Mesenchymal stem cell (in vitro differentiated cells and primary cell): ENCODE data around the gene ELMO1.

Source experiments
- DNase-seq: peaks from one replicate; pipeline ENCODE4 v3.0.0-alpha.2; 2013
- H2AFZ ChIP-seq: one replicate; pipeline ENCODE4 v1.6.1; 2013; ENCODE audit warnings: low read depth, mild to moderate bottlenecking, control low read depth, inconsistent platforms, low read length, moderate library complexity
- H2AK5ac ChIP-seq: 2 replicates; pipeline ENCODE4 v1.6.1; 2013; ENCODE audit warnings: low read length, moderate library complexity, mild to moderate bottlenecking, inconsistent platforms; ENCODE audit not compliant: severe bottlenecking
- H2BK120ac ChIP-seq: one replicate; pipeline ENCODE4 v1.6.1; 2013; ENCODE audit warnings: low read depth, mild to moderate bottlenecking, inconsistent platforms, low read length, moderate library complexity
- H2BK12ac ChIP-seq, 2 experiments: one replicate each; pipeline ENCODE4 v1.6.1; 2013; ENCODE audit warnings: inconsistent platforms in 2 of 2, low read length in 2 of 2, mild to moderate bottlenecking in 2 of 2, moderate library complexity in 2 of 2, control low read depth in 1 of 2
- H2BK15ac ChIP-seq: one replicate; pipeline ENCODE4 v1.6.1; 2013; ENCODE audit warnings: mild to moderate bottlenecking, low read depth, inconsistent platforms; ENCODE audit not compliant: poor library complexity, severe bottlenecking
- H2BK5ac ChIP-seq: 2 replicates; pipeline ENCODE4 v1.6.1; 2013; ENCODE audit warnings: low read depth, mild to moderate bottlenecking, low read length, control low read depth, inconsistent platforms; ENCODE audit not compliant: poor library complexity, severe bottlenecking
- H3K14ac ChIP-seq, 2 experiments: one replicate each; pipeline ENCODE4 v1.6.1; 2013; ENCODE audit warnings: inconsistent platforms in 2 of 2, low read length in 2 of 2, control low read depth in 1 of 2, mild to moderate bottlenecking in 1 of 2, moderate library complexity in 1 of 2
- H3K18ac ChIP-seq, 2 experiments: one replicate each; pipeline ENCODE4 v1.6.1; 2013; ENCODE audit warnings: inconsistent platforms in 2 of 2, low read length in 2 of 2, control low read depth in 1 of 2, low read depth in 1 of 2, mild to moderate bottlenecking in 1 of 2
- H3K23ac ChIP-seq, 2 experiments: one replicate each; pipeline ENCODE4 v1.6.1; 2013; ENCODE audit warnings: inconsistent platforms in 2 of 2, low read length in 2 of 2, mild to moderate bottlenecking in 2 of 2, moderate library complexity in 2 of 2, control low read depth in 1 of 2
- H3K27ac ChIP-seq: 2 replicates; pipeline ENCODE4 v1.5.1; 2013; ENCODE audit warnings: mild to moderate bottlenecking, moderate library complexity, low read length, control low read depth, inconsistent platforms; ENCODE audit not compliant: poor library complexity, severe bottlenecking
- H3K27me3 ChIP-seq, 2 experiments: 2 replicates each; pipeline versions ENCODE4 v1.6.1 to v1.7.0; 2013; ENCODE audit warnings: low read length in 2 of 2, mild to moderate bottlenecking in 2 of 2, moderate library complexity in 2 of 2, control low read depth in 1 of 2, inconsistent platforms in 1 of 2; ENCODE audit not compliant: control insufficient read depth in 1 of 2, insufficient read depth in 1 of 2
- H3K36me3 ChIP-seq, 2 experiments: 2 replicates each; pipeline versions ENCODE4 v1.6.1 to v1.7.0; 2013; ENCODE audit warnings: low read length in 2 of 2, control low read depth in 1 of 2, inconsistent platforms in 1 of 2, low read depth in 1 of 2, mild to moderate bottlenecking in 1 of 2; ENCODE audit not compliant: insufficient read depth in 2 of 2, control insufficient read depth in 1 of 2
- H3K4ac ChIP-seq, 2 experiments: one replicate each; pipeline ENCODE4 v1.6.1; 2013; ENCODE audit warnings: inconsistent platforms in 2 of 2, low read length in 2 of 2, mild to moderate bottlenecking in 2 of 2, moderate library complexity in 2 of 2, control low read depth in 1 of 2, low read depth in 1 of 2
- H3K4me1 ChIP-seq: 2 replicates; pipeline ENCODE4 v1.6.1; 2013; ENCODE audit warnings: low read depth, low read length, control low read depth; ENCODE audit not compliant: control insufficient read depth, insufficient read depth
- H3K4me2 ChIP-seq: 2 replicates; pipeline ENCODE4 v1.6.1; 2013; ENCODE audit warnings: low read length, mild to moderate bottlenecking, inconsistent platforms; ENCODE audit not compliant: poor library complexity, severe bottlenecking
- H3K4me3 ChIP-seq, 2 experiments: 2 replicates each; pipeline versions ENCODE4 v1.5.1 to v1.7.0; 2013; ENCODE audit warnings: low read length in 2 of 2, mild to moderate bottlenecking in 2 of 2, control low read depth in 1 of 2, low read depth in 1 of 2; ENCODE audit not compliant: insufficient read depth in 1 of 2
- H3K79me1 ChIP-seq: replicated peaks from 2 replicates; pipeline ENCODE4 v1.6.1; 2013; ENCODE audit warnings: mild to moderate bottlenecking, control low read depth, low read length, inconsistent platforms; ENCODE audit not compliant: poor library complexity, severe bottlenecking
- H3K9ac ChIP-seq: 2 replicates; pipeline ENCODE4 v1.7.0; 2013; ENCODE audit warnings: mild to moderate bottlenecking, low read length, moderate library complexity
- H3K9me3 ChIP-seq: 2 replicates; pipeline ENCODE4 v1.7.0; 2013; ENCODE audit warnings: mild to moderate bottlenecking, low read length; ENCODE audit not compliant: control insufficient read depth
- H4K8ac ChIP-seq: one replicate; pipeline ENCODE4 v1.6.1; 2013; ENCODE audit warnings: inconsistent platforms, mild to moderate bottlenecking, low read length, moderate library complexity
- H4K91ac ChIP-seq: one replicate; pipeline ENCODE4 v1.6.1; 2013; ENCODE audit warnings: mild to moderate bottlenecking, low read length, inconsistent platforms
- WGBS: methylation state at CpG from one replicate; pipeline ENCODE4 v1.1.7; 2013; ENCODE audit warnings: mixed read lengths; 5-methylcytosine and 5-hydroxymethylcytosine counted together

ELMO1 gene

DNA sequence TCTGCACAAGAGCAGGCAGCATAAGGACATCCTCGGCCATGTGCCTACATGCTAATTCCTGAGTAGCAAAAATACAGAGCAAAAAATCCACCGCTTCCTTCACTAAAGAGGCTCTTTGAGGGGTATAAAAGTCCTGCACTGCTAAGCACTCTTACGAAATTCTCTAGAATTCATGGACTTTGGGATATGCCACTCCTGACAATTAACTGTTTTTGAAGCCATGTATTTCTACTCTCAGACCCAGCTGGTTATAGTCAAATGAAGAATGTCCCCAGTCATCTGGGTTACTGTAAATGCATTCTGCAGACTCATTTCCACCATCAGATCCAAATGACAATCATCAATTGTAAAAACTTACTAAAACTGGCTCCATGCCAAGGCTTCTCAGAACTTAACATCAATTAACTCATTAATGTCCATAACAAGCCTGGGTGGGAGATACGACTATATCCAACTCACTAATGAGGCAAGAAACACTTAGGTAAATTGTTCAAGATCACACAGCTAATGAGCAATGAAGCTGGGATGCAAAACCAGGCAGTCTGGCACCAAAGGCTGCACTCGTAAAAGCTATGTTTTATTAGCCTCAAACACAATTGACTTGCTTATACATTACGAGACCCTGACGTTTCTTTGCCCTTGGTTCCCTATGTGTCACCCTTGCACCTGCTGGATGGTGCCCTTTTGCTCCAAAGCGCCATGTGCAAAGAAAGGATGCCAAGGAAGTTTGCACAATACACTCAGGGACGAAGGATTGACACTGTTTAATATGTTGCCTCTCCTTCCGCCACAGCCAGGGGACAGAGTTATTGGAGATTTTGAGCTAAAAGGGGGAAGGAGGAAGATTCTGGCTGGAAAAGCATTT is 250.4 kb downstream of the ELMO1 start:
- Histone ChIP-seq H3K4me1 (peaks cover 1% of the 10 kb centered on the region), H3K27me3 (peaks cover 0 to 3% of the 10 kb centered on the region in 2 experiments), H3K36me3 (no peaks in the 10 kb centered on the region), H3K14ac (no peak overlapping the region), H3K9me3 (no peaks in the 10 kb centered on the region), H4K91ac (no peak overlapping the region), H3K23ac (no peak overlapping the region), H4K8ac (no peak overlapping the region), H2BK120ac (no peak overlapping the region), H2BK12ac (no peak overlapping the region), H3K9ac (no peak overlapping the region), H2BK5ac (no peak overlapping the region), H3K4ac (no peak overlapping the region), H2AK5ac (no peak overlapping the region), H2AFZ (no peak overlapping the region), H3K79me1 (no peaks in the 10 kb centered on the region), H3K4me3 (no peak overlapping the region), H3K27ac (no peak overlapping the region), H2BK15ac (no peak overlapping the region), H3K18ac (no peak overlapping the region), H3K4me2 (no peak overlapping the region)
- WGBS, result 78% methylated on average over 10 of the region's 10 CpGs
- no peak for DNase-seq

DNA sequence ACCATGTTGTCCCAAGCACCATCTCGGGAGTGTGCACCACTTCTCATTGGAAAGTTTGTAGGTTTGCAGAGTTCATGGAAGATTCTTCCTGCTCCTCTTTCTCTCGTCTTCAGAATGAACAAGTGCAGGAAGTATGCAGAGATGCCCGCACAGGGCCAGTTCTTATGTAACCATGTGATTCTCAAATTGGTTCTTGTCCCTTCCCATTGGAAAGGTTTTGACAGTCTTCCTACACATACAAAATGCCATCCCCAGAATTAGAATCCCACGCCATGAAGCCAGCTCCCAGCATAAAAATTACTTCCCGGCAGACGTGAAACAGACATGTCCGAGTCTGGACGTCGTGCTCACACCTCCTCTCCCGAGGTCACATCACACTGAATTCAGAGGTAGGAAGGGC is 251.6 kb downstream of the ELMO1 start:
- H3K9ac ChIP-seq, result no peak overlapping the region
- no peaks in the 10 kb centered on the region for H3K36me3 ChIP-seq
- H3K23ac ChIP-seq, result no peak overlapping the region
- peaks cover 1% of the 10 kb centered on the region for H3K4me1 ChIP-seq
- no peak overlapping the region for H2BK120ac ChIP-seq
- no peak overlapping the region for H2BK12ac ChIP-seq
- H2BK15ac ChIP-seq, result no peak overlapping the region
- no peak overlapping the region for H3K4me2 ChIP-seq
- no peak overlapping the region for H3K14ac ChIP-seq
- H2BK5ac ChIP-seq, result no peak overlapping the region
- H2AFZ ChIP-seq, result no peak overlapping the region
- no peak overlapping the region for H3K27ac ChIP-seq
- no peak overlapping the region for H3K4ac ChIP-seq
- H2AK5ac ChIP-seq, result no peak overlapping the region
- no peak overlapping the region for H3K4me3 ChIP-seq
- no peaks in the 10 kb centered on the region for H3K9me3 ChIP-seq
- DNase-seq, result no peak
- H4K8ac ChIP-seq, result no peak overlapping the region
- no peaks in the 10 kb centered on the region for H3K79me1 ChIP-seq
- peaks cover 0 to 3% of the 10 kb centered on the region in 2 experiments for H3K27me3 ChIP-seq
- WGBS, result 95% methylated on average over 8 of the region's 10 CpGs
- H4K91ac ChIP-seq, result no peak overlapping the region
- H3K18ac ChIP-seq, result no peak overlapping the region

DNA sequence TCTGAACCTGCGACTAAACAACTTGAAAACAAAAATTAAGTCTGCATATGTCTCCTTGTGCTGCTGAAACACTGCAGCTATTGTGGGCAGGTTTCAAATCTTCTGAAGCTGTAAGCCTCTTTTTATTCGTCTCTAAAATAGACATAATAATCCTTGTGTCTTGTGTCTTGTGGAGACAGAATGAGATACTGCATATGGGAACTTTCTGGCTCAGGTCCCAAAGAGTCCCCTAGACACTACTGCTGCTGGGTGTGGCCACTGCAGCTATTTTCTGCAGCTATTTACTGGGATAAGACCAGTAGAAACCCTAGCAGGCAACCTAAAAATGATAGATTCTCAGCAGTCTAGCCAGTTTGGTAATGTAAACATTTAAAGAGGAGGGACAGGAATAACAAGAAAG is 252.0 kb downstream of the ELMO1 start:
- DNase-seq, result no peak
- no peak overlapping the region for H3K18ac ChIP-seq
- H4K8ac ChIP-seq, result no peak overlapping the region
- no peak overlapping the region for H2BK5ac ChIP-seq
- no peaks in the 10 kb centered on the region for H3K36me3 ChIP-seq
- H3K79me1 ChIP-seq, result no peaks in the 10 kb centered on the region
- WGBS, result 93% methylated on average over 2 of the region's 2 CpGs
- no peak overlapping the region for H2AFZ ChIP-seq
- no peak overlapping the region for H3K4me2 ChIP-seq
- H3K23ac ChIP-seq, result no peak overlapping the region
- no peaks in the 10 kb centered on the region for H3K9me3 ChIP-seq
- no peak overlapping the region for H2BK120ac ChIP-seq
- peaks cover 0 to 3% of the 10 kb centered on the region in 2 experiments for H3K27me3 ChIP-seq
- peaks cover 1% of the 10 kb centered on the region for H3K4me1 ChIP-seq
- no peak overlapping the region for H2AK5ac ChIP-seq
- H2BK15ac ChIP-seq, result no peak overlapping the region
- H3K9ac ChIP-seq, result no peak overlapping the region
- no peak overlapping the region for H3K4me3 ChIP-seq
- no peak overlapping the region for H3K27ac ChIP-seq
- H3K14ac ChIP-seq, result no peak overlapping the region
- H4K91ac ChIP-seq, result no peak overlapping the region
- no peak overlapping the region for H2BK12ac ChIP-seq
- H3K4ac ChIP-seq, result no peak overlapping the region

DNA sequence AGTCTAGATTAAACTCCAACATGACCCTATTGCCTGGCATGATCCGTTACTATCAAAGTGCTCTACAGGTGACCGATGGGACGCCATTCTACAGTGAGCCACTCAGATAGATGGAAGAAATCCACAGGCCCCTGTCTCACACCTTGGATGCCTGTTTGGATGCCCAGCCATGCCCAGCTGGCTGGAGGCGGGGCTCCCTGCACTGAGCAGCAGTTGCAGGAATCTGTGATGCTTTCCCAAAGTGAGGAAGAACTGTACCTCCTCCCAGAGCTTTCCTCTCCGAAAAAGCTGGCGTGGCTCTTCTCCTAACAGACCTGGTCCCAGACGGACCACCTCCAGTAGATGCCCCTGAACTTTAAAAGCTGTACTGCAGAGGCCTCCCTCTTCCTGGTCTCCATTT is 253.3 kb downstream of the ELMO1 start:
- no peak overlapping the region for H3K9ac ChIP-seq
- H3K4me1 ChIP-seq, result no peaks in the 10 kb centered on the region
- no peak overlapping the region for H3K14ac ChIP-seq
- H3K9me3 ChIP-seq, result no peaks in the 10 kb centered on the region
- H3K4ac ChIP-seq, result no peak overlapping the region
- no peaks in the 10 kb centered on the region for H3K36me3 ChIP-seq
- peaks cover 0 to 3% of the 10 kb centered on the region in 2 experiments for H3K27me3 ChIP-seq
- H3K4me2 ChIP-seq, result no peak overlapping the region
- H2AK5ac ChIP-seq, result no peak overlapping the region
- no peak overlapping the region for H2BK15ac ChIP-seq
- no peak overlapping the region for H2BK120ac ChIP-seq
- H2AFZ ChIP-seq, result no peak overlapping the region
- H3K27ac ChIP-seq, result no peak overlapping the region
- 85% methylated on average over 7 of the region's 7 CpGs for WGBS
- no peak overlapping the region for H2BK5ac ChIP-seq
- H3K79me1 ChIP-seq, result no peaks in the 10 kb centered on the region
- H3K4me3 ChIP-seq, result no peak overlapping the region
- H4K91ac ChIP-seq, result no peak overlapping the region
- H4K8ac ChIP-seq, result no peak overlapping the region
- DNase-seq, result no peak
- H3K23ac ChIP-seq, result no peak overlapping the region
- H2BK12ac ChIP-seq, result no peak overlapping the region
- no peak overlapping the region for H3K18ac ChIP-seq
